Measurements from ENCODE around the gene NFATC2. TPM values are rescaled to one million over a fixed set of nuclear protein-coding genes. Genes with fewer than 3 reads are reported as not detected.

The NFATC2 gene
- total RNA-seq, 1 experiment from 2014 or later = 5.0 TPM

DNA sequence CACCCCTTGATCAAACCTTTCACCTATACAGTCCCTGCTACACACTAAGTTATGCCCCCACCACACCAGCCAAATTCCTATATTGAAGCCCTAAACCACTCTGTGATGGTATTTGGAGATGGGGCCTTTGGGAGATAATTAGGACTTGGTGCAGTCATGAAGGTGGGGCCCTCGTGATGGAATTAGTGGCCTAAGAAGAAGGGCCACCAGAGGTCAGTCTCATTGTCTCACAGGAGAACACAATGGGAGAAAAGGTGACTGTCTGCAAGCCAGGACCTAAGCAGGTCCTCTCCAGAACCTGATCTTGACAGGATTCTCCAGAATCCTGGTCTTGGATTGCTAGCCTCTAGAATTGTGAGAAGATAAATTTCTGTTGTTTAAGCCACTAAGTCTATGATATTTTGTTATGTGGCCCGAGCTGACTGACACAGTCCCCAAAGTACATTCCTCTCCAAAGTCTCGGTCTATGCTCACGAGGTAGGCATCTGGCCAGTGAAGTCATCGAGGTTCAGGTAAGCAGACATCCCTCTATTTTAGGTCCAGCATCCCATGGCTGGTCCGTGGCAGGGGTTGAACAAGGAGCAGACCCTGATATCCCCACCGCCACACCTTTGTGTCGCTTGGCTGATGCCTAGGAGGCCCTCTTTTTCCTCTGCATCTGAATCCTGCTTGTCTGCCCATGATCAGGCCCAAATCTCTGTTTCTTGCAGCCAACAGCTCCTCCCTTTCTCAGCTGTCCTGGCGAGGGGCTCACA, 138.9 kb downstream of the NFATC2 start:
- Histone ChIP-seq H3K79me2 (ENCODE audit: insufficient read depth, low read length) (no peaks in the 10 kb centered on the region), H3K4me1 (ENCODE audit: control insufficient read depth in 1 of 2, insufficient read depth in 2 of 2, low read length in 2 of 2) (no peaks in the 10 kb centered on the region), H3K4me3 (replicated peaks in 1 of 2; ENCODE audit: low read depth in 1 of 2, low read length in 2 of 2) (no peak overlapping the region), H3K9me2 (ENCODE audit: insufficient read depth) (no peaks in the 10 kb centered on the region), H4K20me1 (ENCODE audit: insufficient read depth) (no peaks in the 10 kb centered on the region), H3K27me3 (ENCODE audit: insufficient read depth, low read length) (no peaks in the 10 kb centered on the region), H3K36me3 (ENCODE audit: control insufficient read depth in 1 of 2, insufficient read depth in 2 of 2, low read length in 2 of 2) (no peaks in the 10 kb centered on the region), H2AFZ (ENCODE audit: low read depth, low read length, poor library complexity, severe bottlenecking) (no peak overlapping the region), H3K4me2 (ENCODE audit: low read length) (no peak overlapping the region), H3K27ac (ENCODE audit: low read depth, low read length) (no peak overlapping the region), H3K9ac (ENCODE audit: low read length) (no peak overlapping the region), H3K9me3 (ENCODE audit: control insufficient read depth in 1 of 2, insufficient read depth in 1 of 2, low read depth in 1 of 2, low read length in 2 of 2) (no peaks in the 10 kb centered on the region)
- TF ChIP-seq, protein P1, sequence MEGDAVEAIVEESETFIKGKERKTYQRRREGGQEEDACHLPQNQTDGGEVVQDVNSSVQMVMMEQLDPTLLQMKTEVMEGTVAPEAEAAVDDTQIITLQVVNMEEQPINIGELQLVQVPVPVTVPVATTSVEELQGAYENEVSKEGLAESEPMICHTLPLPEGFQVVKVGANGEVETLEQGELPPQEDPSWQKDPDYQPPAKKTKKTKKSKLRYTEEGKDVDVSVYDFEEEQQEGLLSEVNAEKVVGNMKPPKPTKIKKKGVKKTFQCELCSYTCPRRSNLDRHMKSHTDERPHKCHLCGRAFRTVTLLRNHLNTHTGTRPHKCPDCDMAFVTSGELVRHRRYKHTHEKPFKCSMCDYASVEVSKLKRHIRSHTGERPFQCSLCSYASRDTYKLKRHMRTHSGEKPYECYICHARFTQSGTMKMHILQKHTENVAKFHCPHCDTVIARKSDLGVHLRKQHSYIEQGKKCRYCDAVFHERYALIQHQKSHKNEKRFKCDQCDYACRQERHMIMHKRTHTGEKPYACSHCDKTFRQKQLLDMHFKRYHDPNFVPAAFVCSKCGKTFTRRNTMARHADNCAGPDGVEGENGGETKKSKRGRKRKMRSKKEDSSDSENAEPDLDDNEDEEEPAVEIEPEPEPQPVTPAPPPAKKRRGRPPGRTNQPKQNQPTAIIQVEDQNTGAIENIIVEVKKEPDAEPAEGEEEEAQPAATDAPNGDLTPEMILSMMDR (IDR thresholded peaks at IDR 0.05 in 2 of 3, conservative IDR thresholded peaks at IDR 0.05 in 1 of 3; ENCODE audit: borderline replicate concordance in 1 of 3, insufficient read depth in 1 of 3, low read depth in 2 of 3, low read length in 2 of 3) = peak in 2 of 3 experiments; percentile 9 to 20; a peak in 1 of 6 replicates
- no peak for TF ChIP-seq ZNF274 (IDR thresholded peaks at IDR 0.05; ENCODE audit: low read depth, low read length)
- ChIA-PET POLR2A (no interaction called here), CTCF (no interaction called here), RAD21 (ENCODE audit: low non-redundant PET in 1 of 2, low total read pairs in 2 of 2, uncharacterized antibody in 2 of 2, unreplicated experiment in 2 of 2) (no interaction called here)
- ATAC-seq (no peak), DNase-seq (ENCODE audit: low read depth, low spot score) (no peak)
- intact Hi-C loops (cut with micrococcal nuclease) = no loop called here
- BruUV-seq (replicated peaks) = no TSS peak

DNA sequence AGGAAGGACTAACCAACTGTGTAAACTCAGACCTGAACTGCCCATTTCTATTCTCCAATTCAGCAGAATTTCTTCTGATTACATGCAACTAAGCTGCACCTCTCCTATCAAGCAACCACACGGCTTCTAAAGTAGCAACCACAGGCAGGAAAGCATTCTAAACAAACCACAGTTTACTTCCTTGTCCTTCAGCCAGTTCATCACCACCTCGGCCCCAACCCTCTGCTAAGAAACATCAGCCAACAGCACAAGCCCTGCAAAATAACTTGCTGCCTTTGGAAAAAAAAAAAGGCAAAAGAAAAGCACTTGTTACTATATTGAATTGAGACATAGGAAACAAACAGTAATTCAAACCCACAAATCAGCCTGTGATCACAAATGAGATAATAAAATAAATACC, 140.3 kb downstream of the NFATC2 start:
- no peak for TF ChIP-seq EZH2 (IDR thresholded peaks at IDR 0.05)
- TF ChIP-seq POLR2AphosphoS5 (IDR thresholded peaks at IDR 0.05; ENCODE audit: low read depth, low read length) = no peak
- no peak for TF ChIP-seq CEBPB (IDR thresholded peaks at IDR 0.05; ENCODE audit: low read depth)
- TF ChIP-seq EGR1 (IDR thresholded peaks at IDR 0.05; ENCODE audit: low read depth) = no peak
- TF ChIP-seq, protein P1 (IDR thresholded peaks at IDR 0.05 in 2 of 3, conservative IDR thresholded peaks at IDR 0.05 in 1 of 3; ENCODE audit: borderline replicate concordance in 1 of 3, insufficient read depth in 1 of 3, low read depth in 2 of 3, low read length in 2 of 3) = no peak
- TF ChIP-seq, protein P2, sequence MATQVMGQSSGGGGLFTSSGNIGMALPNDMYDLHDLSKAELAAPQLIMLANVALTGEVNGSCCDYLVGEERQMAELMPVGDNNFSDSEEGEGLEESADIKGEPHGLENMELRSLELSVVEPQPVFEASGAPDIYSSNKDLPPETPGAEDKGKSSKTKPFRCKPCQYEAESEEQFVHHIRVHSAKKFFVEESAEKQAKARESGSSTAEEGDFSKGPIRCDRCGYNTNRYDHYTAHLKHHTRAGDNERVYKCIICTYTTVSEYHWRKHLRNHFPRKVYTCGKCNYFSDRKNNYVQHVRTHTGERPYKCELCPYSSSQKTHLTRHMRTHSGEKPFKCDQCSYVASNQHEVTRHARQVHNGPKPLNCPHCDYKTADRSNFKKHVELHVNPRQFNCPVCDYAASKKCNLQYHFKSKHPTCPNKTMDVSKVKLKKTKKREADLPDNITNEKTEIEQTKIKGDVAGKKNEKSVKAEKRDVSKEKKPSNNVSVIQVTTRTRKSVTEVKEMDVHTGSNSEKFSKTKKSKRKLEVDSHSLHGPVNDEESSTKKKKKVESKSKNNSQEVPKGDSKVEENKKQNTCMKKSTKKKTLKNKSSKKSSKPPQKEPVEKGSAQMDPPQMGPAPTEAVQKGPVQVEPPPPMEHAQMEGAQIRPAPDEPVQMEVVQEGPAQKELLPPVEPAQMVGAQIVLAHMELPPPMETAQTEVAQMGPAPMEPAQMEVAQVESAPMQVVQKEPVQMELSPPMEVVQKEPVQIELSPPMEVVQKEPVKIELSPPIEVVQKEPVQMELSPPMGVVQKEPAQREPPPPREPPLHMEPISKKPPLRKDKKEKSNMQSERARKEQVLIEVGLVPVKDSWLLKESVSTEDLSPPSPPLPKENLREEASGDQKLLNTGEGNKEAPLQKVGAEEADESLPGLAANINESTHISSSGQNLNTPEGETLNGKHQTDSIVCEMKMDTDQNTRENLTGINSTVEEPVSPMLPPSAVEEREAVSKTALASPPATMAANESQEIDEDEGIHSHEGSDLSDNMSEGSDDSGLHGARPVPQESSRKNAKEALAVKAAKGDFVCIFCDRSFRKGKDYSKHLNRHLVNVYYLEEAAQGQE (IDR thresholded peaks at IDR 0.05; ENCODE audit: low read depth) = no peak
- H3K9me2 ChIP-seq (ENCODE audit: insufficient read depth) = no peaks in the 10 kb centered on the region
- no peaks in the 10 kb centered on the region for H3K9me3 ChIP-seq (ENCODE audit: control insufficient read depth in 1 of 2, insufficient read depth in 1 of 2, low read depth in 1 of 2, low read length in 2 of 2)
- no peak overlapping the region for H3K27ac ChIP-seq (ENCODE audit: low read depth, low read length)
- ChIA-PET CTCF (no interaction called here), POLR2A (no interaction called here), RAD21 (ENCODE audit: low non-redundant PET in 1 of 2, low total read pairs in 2 of 2, uncharacterized antibody in 2 of 2, unreplicated experiment in 2 of 2) (no interaction called here)
- no TSS peak for BruUV-seq (replicated peaks)
- H3K36me3 ChIP-seq (ENCODE audit: control insufficient read depth in 1 of 2, insufficient read depth in 2 of 2, low read length in 2 of 2) = no peaks in the 10 kb centered on the region
- intact Hi-C loops (cut with micrococcal nuclease) = no loop called here
- H3K4me2 ChIP-seq (ENCODE audit: low read length) = no peak overlapping the region
- no peaks in the 10 kb centered on the region for H3K4me1 ChIP-seq (ENCODE audit: control insufficient read depth in 1 of 2, insufficient read depth in 2 of 2, low read length in 2 of 2)
- H2AFZ ChIP-seq (ENCODE audit: low read depth, low read length, poor library complexity, severe bottlenecking) = no peak overlapping the region
- no peak overlapping the region for H3K4me3 ChIP-seq (replicated peaks in 1 of 2; ENCODE audit: low read depth in 1 of 2, low read length in 2 of 2)
- no peaks in the 10 kb centered on the region for H3K27me3 ChIP-seq (ENCODE audit: insufficient read depth, low read length)
- H3K9ac ChIP-seq (ENCODE audit: low read length) = no peak overlapping the region
- H3K79me2 ChIP-seq (ENCODE audit: insufficient read depth, low read length) = no peaks in the 10 kb centered on the region
- ATAC-seq (no peak), DNase-seq (ENCODE audit: low read depth, low spot score) (no peak)
- H4K20me1 ChIP-seq (ENCODE audit: insufficient read depth) = no peaks in the 10 kb centered on the region

Measured in HCT116 (cell line).